ENCODE measurements around the gene TARS2.
A peak's percentile ranks its signal among the peaks of the same experiment; 100 is the strongest.

TARS2 gene

GRCh38 chr1:150486966-150487762, at the start of gene TARS2:
Gene TARS2, plus strand, starts transcription at chr1:150487419. Its CDS starts 32 bp downstream, at chr1:150487451.
- peak within 1 kb of the TSS; percentile 86 for H3K4me3 ChIP-seq (ENCODE audit: low read length)
- TF ChIP-seq CTCF (IDR thresholded peaks at IDR 0.05; ENCODE audit: insufficient read depth, low read depth, low read length, missing control alignments) = peak; percentile 44
- peak; percentile 98 for DNase-seq (ENCODE audit: low read depth)

GRCh38 chr1:150441121-150441520, 46.1 kb upstream of the TARS2 start:
- H3K4me3 ChIP-seq (ENCODE audit: low read length) = no peak overlapping the region
- TF ChIP-seq CTCF (IDR thresholded peaks at IDR 0.05; ENCODE audit: insufficient read depth, low read depth, low read length, missing control alignments) = no peak
- no peak for DNase-seq (ENCODE audit: low read depth)

GRCh38 chr1:150444232-150444631, 43.0 kb upstream of the TARS2 start:
- no peak overlapping the region for H3K4me3 ChIP-seq (ENCODE audit: low read length)
- no peak for DNase-seq (ENCODE audit: low read depth)
- no peak for TF ChIP-seq CTCF (IDR thresholded peaks at IDR 0.05; ENCODE audit: insufficient read depth, low read depth, low read length, missing control alignments)

- no peak for DNase-seq (ENCODE audit: low read depth)
- TF ChIP-seq CTCF (IDR thresholded peaks at IDR 0.05; ENCODE audit: insufficient read depth, low read depth, low read length, missing control alignments) = no peak
- no peak overlapping the region for H3K4me3 ChIP-seq (ENCODE audit: low read length)
These were observed 31.0 kb upstream of the TARS2 start for GRCh38 chr1:150456146-150456647.

GRCh38 chr1:150464422-150464826, 22.8 kb upstream of the TARS2 start:
- peak; percentile 77 for DNase-seq (ENCODE audit: low read depth)
- no peak overlapping the region for H3K4me3 ChIP-seq (ENCODE audit: low read length)
- TF ChIP-seq CTCF (IDR thresholded peaks at IDR 0.05; ENCODE audit: insufficient read depth, low read depth, low read length, missing control alignments) = peak; percentile 76

- DNase-seq (ENCODE audit: low read depth) = no peak
- H3K4me3 ChIP-seq (ENCODE audit: low read length) = no peak overlapping the region
- no peak for TF ChIP-seq CTCF (IDR thresholded peaks at IDR 0.05; ENCODE audit: insufficient read depth, low read depth, low read length, missing control alignments)
These were observed 20.3 kb upstream of the TARS2 start for GRCh38 chr1:150466964-150467363.

GRCh38 chr1:150469291-150469690, 17.9 kb upstream of the TARS2 start:
- DNase-seq (ENCODE audit: low read depth) = peak; percentile 36
- no peak overlapping the region for H3K4me3 ChIP-seq (ENCODE audit: low read length)
- no peak for TF ChIP-seq CTCF (IDR thresholded peaks at IDR 0.05; ENCODE audit: insufficient read depth, low read depth, low read length, missing control alignments)
